ENCODE data around the gene KLF12.

The KLF12 gene

GRCh38 chr13:74128156-74128767 lies 5.9 kb downstream of the KLF12 start:
- no peak overlapping the region for H2BK5ac ChIP-seq (ENCODE audit: low read depth, low read length, poor library complexity)
- no peak overlapping the region for H4K12ac ChIP-seq (ENCODE audit: low read depth, low read length)
- peaks cover 0 to 5% of the 10 kb centered on the region in 2 experiments for H3K4me1 ChIP-seq (ENCODE audit: control insufficient read depth in 1 of 2, insufficient read depth in 2 of 2, low read length in 2 of 2)
- no peak overlapping the region for H3K4ac ChIP-seq (ENCODE audit: low read depth, low read length)
- no peak overlapping the region for H4K8ac ChIP-seq (ENCODE audit: low read depth, low read length)
- no peaks in the 10 kb centered on the region for H3K27me3 ChIP-seq (ENCODE audit: insufficient read depth, low read length)
- H3K79me1 ChIP-seq (ENCODE audit: low read length), result no peaks in the 10 kb centered on the region
- no peak overlapping the region for H3K4me3 ChIP-seq (ENCODE audit: low read depth, low read length)
- no peak overlapping the region for H3K23ac ChIP-seq (ENCODE audit: low read length)
- H3K9me3 ChIP-seq (ENCODE audit: insufficient read depth, low read depth, low read length), result no peaks in the 10 kb centered on the region
- no peak overlapping the region for H2BK12ac ChIP-seq (ENCODE audit: low read length)
- H2BK120ac ChIP-seq (ENCODE audit: insufficient read depth, low read length, poor library complexity), result no peak overlapping the region
- H4K91ac ChIP-seq (ENCODE audit: low read depth, low read length), result no peak overlapping the region
- H3K18ac ChIP-seq (ENCODE audit: low read length), result no peak overlapping the region
- no peak overlapping the region for H3K4me2 ChIP-seq (ENCODE audit: low read length)
- H2AFZ ChIP-seq (ENCODE audit: insufficient read depth, low read length, poor library complexity), result no peak overlapping the region
- H3K14ac ChIP-seq (ENCODE audit: low read length), result no peak overlapping the region
- H2AK5ac ChIP-seq (ENCODE audit: low read length), result no peak overlapping the region
- H3K36me3 ChIP-seq (ENCODE audit: control insufficient read depth in 1 of 2, insufficient read depth in 2 of 2, low read length in 2 of 2), result no peaks in the 10 kb centered on the region
- no peak for DNase-seq
- no peaks in the 10 kb centered on the region for H3K79me2 ChIP-seq (ENCODE audit: control insufficient read depth, insufficient read depth, low read length, poor library complexity)
- H3K9ac ChIP-seq (ENCODE audit: low read length), result no peak overlapping the region
- no peak overlapping the region for H3K27ac ChIP-seq (ENCODE audit: low read depth, low read length)
- WGBS (ENCODE audit: extremely low coverage, insufficient coverage, insufficient read length), result no CpG with 5 or more reads among the region's 6 CpGs

GRCh38 chr13:74118328-74118727 lies 15.9 kb downstream of the KLF12 start:
- no peaks in the 10 kb centered on the region for H3K27me3 ChIP-seq (ENCODE audit: insufficient read depth, low read length)
- no peaks in the 10 kb centered on the region for H3K79me2 ChIP-seq (ENCODE audit: control insufficient read depth, insufficient read depth, low read length, poor library complexity)
- DNase-seq, result no peak
- no peak overlapping the region for H3K4me3 ChIP-seq (ENCODE audit: low read depth, low read length)
- no peak overlapping the region for H3K27ac ChIP-seq (ENCODE audit: low read depth, low read length)
- H2BK120ac ChIP-seq (ENCODE audit: insufficient read depth, low read length, poor library complexity), result no peak overlapping the region
- no peak overlapping the region for H3K4me2 ChIP-seq (ENCODE audit: low read length)
- H3K9me3 ChIP-seq (ENCODE audit: insufficient read depth, low read depth, low read length), result peaks cover 3% of the 10 kb centered on the region
- no peak overlapping the region for H2BK5ac ChIP-seq (ENCODE audit: low read depth, low read length, poor library complexity)
- no peak overlapping the region for H3K9ac ChIP-seq (ENCODE audit: low read length)
- H3K14ac ChIP-seq (ENCODE audit: low read length), result no peak overlapping the region
- H3K79me1 ChIP-seq (ENCODE audit: low read length), result no peaks in the 10 kb centered on the region
- H3K4me1 ChIP-seq (ENCODE audit: control insufficient read depth in 1 of 2, insufficient read depth in 2 of 2, low read length in 2 of 2), result no peaks in the 10 kb centered on the region
- no peak overlapping the region for H4K8ac ChIP-seq (ENCODE audit: low read depth, low read length)
- H4K91ac ChIP-seq (ENCODE audit: low read depth, low read length), result no peak overlapping the region
- peaks cover 2 to 3% of the 10 kb centered on the region in 2 experiments for H3K36me3 ChIP-seq (ENCODE audit: control insufficient read depth in 1 of 2, insufficient read depth in 2 of 2, low read length in 2 of 2)
- no peak overlapping the region for H4K12ac ChIP-seq (ENCODE audit: low read depth, low read length)
- H3K23ac ChIP-seq (ENCODE audit: low read length), result no peak overlapping the region
- H2AFZ ChIP-seq (ENCODE audit: insufficient read depth, low read length, poor library complexity), result no peak overlapping the region
- H2BK12ac ChIP-seq (ENCODE audit: low read length), result no peak overlapping the region
- no CpG with 5 or more reads among the region's 4 CpGs for WGBS (ENCODE audit: extremely low coverage, insufficient coverage, insufficient read length)
- no peak overlapping the region for H2AK5ac ChIP-seq (ENCODE audit: low read length)
- H3K18ac ChIP-seq (ENCODE audit: low read length), result no peak overlapping the region
- no peak overlapping the region for H3K4ac ChIP-seq (ENCODE audit: low read depth, low read length)

- Histone ChIP-seq H2BK120ac (ENCODE audit: insufficient read depth, low read length, poor library complexity) (no peak overlapping the region), H3K9me3 (ENCODE audit: insufficient read depth, low read depth, low read length) (peaks cover 3% of the 10 kb centered on the region), H3K4ac (ENCODE audit: low read depth, low read length) (no peak overlapping the region), H3K4me1 (ENCODE audit: control insufficient read depth in 1 of 2, insufficient read depth in 2 of 2, low read length in 2 of 2) (no peaks in the 10 kb centered on the region), H3K36me3 (ENCODE audit: control insufficient read depth in 1 of 2, insufficient read depth in 2 of 2, low read length in 2 of 2) (peaks cover 2 to 3% of the 10 kb centered on the region in 2 experiments), H2AFZ (ENCODE audit: insufficient read depth, low read length, poor library complexity) (no peak overlapping the region), H2BK5ac (ENCODE audit: low read depth, low read length, poor library complexity) (no peak overlapping the region), H4K8ac (ENCODE audit: low read depth, low read length) (no peak overlapping the region), H3K79me2 (ENCODE audit: control insufficient read depth, insufficient read depth, low read length, poor library complexity) (no peaks in the 10 kb centered on the region), H3K27ac (ENCODE audit: low read depth, low read length) (no peak overlapping the region), H3K14ac (ENCODE audit: low read length) (no peak overlapping the region), H3K23ac (ENCODE audit: low read length) (no peak overlapping the region), H3K18ac (ENCODE audit: low read length) (no peak overlapping the region), H4K91ac (ENCODE audit: low read depth, low read length) (no peak overlapping the region), H4K12ac (ENCODE audit: low read depth, low read length) (no peak overlapping the region), H3K27me3 (ENCODE audit: insufficient read depth, low read length) (no peaks in the 10 kb centered on the region), H2BK12ac (ENCODE audit: low read length) (no peak overlapping the region), H2AK5ac (ENCODE audit: low read length) (no peak overlapping the region), H3K79me1 (ENCODE audit: low read length) (no peaks in the 10 kb centered on the region), H3K4me2 (ENCODE audit: low read length) (no peak overlapping the region), H3K9ac (ENCODE audit: low read length) (no peak overlapping the region), H3K4me3 (ENCODE audit: low read depth, low read length) (no peak overlapping the region)
- no CpG with 5 or more reads among the region's 2 CpGs for WGBS (ENCODE audit: extremely low coverage, insufficient coverage, insufficient read length)
- no peak for DNase-seq
These were observed 16.9 kb downstream of the KLF12 start for GRCh38 chr13:74117207-74117705.

- no peak for DNase-seq
These were observed 19.1 kb downstream of the KLF12 start for GRCh38 chr13:74115133-74115532.

More at GRCh38 chr13:74115133-74115532, 19.1 kb downstream of the KLF12 start:
- H2BK120ac ChIP-seq (ENCODE audit: insufficient read depth, low read length, poor library complexity), result no peak overlapping the region
- H3K79me2 ChIP-seq (ENCODE audit: control insufficient read depth, insufficient read depth, low read length, poor library complexity), result no peaks in the 10 kb centered on the region
- H2BK5ac ChIP-seq (ENCODE audit: low read depth, low read length, poor library complexity), result no peak overlapping the region
- H2AK5ac ChIP-seq (ENCODE audit: low read length), result no peak overlapping the region
- no peak overlapping the region for H3K4me3 ChIP-seq (ENCODE audit: low read depth, low read length)
- peaks cover 2% of the 10 kb centered on the region in 2 experiments for H3K36me3 ChIP-seq (ENCODE audit: control insufficient read depth in 1 of 2, insufficient read depth in 2 of 2, low read length in 2 of 2)
- H3K14ac ChIP-seq (ENCODE audit: low read length), result no peak overlapping the region
- no peak overlapping the region for H2AFZ ChIP-seq (ENCODE audit: insufficient read depth, low read length, poor library complexity)
- H3K9me3 ChIP-seq (ENCODE audit: insufficient read depth, low read depth, low read length), result peaks cover 3% of the 10 kb centered on the region
- no peak overlapping the region for H3K23ac ChIP-seq (ENCODE audit: low read length)
- no peaks in the 10 kb centered on the region for H3K27me3 ChIP-seq (ENCODE audit: insufficient read depth, low read length)
- no peak overlapping the region for H4K8ac ChIP-seq (ENCODE audit: low read depth, low read length)
- H3K4ac ChIP-seq (ENCODE audit: low read depth, low read length), result no peak overlapping the region
- H4K91ac ChIP-seq (ENCODE audit: low read depth, low read length), result no peak overlapping the region
- no peaks in the 10 kb centered on the region for H3K4me1 ChIP-seq (ENCODE audit: control insufficient read depth in 1 of 2, insufficient read depth in 2 of 2, low read length in 2 of 2)
- H3K4me2 ChIP-seq (ENCODE audit: low read length), result no peak overlapping the region
- WGBS (ENCODE audit: extremely low coverage, insufficient coverage, insufficient read length), result no CpG with 5 or more reads among the region's 2 CpGs
- no peak overlapping the region for H3K27ac ChIP-seq (ENCODE audit: low read depth, low read length)
- no peak overlapping the region for H3K18ac ChIP-seq (ENCODE audit: low read length)
- H4K12ac ChIP-seq (ENCODE audit: low read depth, low read length), result no peak overlapping the region
- H2BK12ac ChIP-seq (ENCODE audit: low read length), result no peak overlapping the region
- H3K9ac ChIP-seq (ENCODE audit: low read length), result no peak overlapping the region
- no peaks in the 10 kb centered on the region for H3K79me1 ChIP-seq (ENCODE audit: low read length)

All from trophoblast cell (in vitro differentiated cells and primary cell).